Tibial nerve (tissue), 3 donors: Measurements from ENCODE around the gene MACF1.

Experiments
- CTCF ChIP-seq, 5 experiments: fragments of 200-600 bp in 3 of 5; fragments of 450-650 bp in 2 of 5; sonication (generic) in 3 of 5; IDR thresholded peaks; one replicate each; pipeline ENCODE4 v1.5.1; 2016 to 2019; ENCODE audit warnings: antibody characterized with exemption in 5 of 5, mild to moderate bottlenecking in 3 of 5, moderate library complexity in 2 of 5
- POLR2A ChIP-seq, 2 donors: fragments of 450-650 bp; IDR thresholded peaks; one replicate each; pipeline ENCODE4 v1.6.1; 2017; ENCODE audit warnings: antibody characterized with exemption in 2 of 2, mild to moderate bottlenecking in 2 of 2, moderate library complexity in 2 of 2

- peak in 2 of 5 experiments; percentile 5 to 34 for TF ChIP-seq CTCF (IDR thresholded peaks at IDR 0.05)
- no peak for TF ChIP-seq POLR2A (IDR thresholded peaks at IDR 0.05)
Measured at GRCh38 chr1:39258925-39259244, 54.4 kb downstream of the MACF1 start.
